ENCODE results near the gene SLX4IP. TPM values are rescaled to one million over a fixed set of nuclear protein-coding genes. Genes with fewer than 3 reads are reported as not detected.

The SLX4IP gene
- total and polyA plus RNA-seq, 2 donors (not counting 3 experiments of a cell fraction or from before 2014, with no cell fraction given), result 1.9 to 4.5 TPM

DNA sequence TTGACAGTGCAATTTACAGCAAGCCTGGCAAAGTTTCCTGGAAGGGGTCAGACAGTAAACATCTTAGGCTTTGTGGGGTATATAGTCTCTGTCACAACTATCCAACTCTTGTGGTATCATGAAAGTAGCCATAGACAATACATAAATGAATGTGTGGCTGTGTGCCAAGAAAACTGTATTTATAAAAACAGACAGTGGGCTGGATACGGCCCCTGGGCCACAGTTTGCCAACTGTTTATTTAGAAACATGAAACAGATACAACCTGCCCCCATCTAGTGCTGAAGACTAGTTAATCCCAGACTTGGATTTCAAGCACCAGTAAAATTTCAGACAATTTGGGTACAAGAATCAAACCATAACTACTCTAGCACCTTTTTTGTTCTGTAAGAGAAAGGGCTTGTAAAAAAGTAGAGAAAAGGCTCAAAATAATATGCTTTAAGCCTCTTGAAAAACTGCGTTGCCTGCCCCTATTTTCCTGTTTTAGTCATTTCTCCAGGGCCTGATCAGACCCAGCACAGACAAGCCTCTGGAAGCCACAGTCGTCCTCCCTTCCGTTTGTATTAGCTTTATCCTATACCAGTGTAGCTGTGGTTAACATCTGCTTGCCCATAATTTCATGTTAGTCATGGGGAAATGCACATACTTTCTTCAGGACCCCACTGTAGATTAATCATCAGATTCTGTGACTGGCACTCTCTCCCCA, 207.9 kb downstream of the SLX4IP start:
- Histone ChIP-seq H3K4me1 (ENCODE audit: control insufficient read depth, extremely low read depth, insufficient read depth, low read length) (peaks cover 6% of the 10 kb centered on the region), H3K9me3 (replicated peaks; ENCODE audit: control insufficient read depth, insufficient read depth, low read length) (no peaks in the 10 kb centered on the region), H3K9me1 (replicated peaks; ENCODE audit: control insufficient read depth, extremely low read depth, insufficient read depth, low read length) (no peaks in the 10 kb centered on the region), H3K4me2 (ENCODE audit: insufficient read depth, low read length) (no peak overlapping the region), H3K79me2 (ENCODE audit: control insufficient read depth, insufficient read depth, low read length) (no peaks in the 10 kb centered on the region), H3K4me3 (replicated peaks in 1 of 3; ENCODE audit: insufficient read depth in 1 of 3, low read depth in 1 of 3, low read length in 3 of 3) (no peak overlapping the region), H3K9ac (replicated peaks; ENCODE audit: extremely low read depth, insufficient read depth, low read length) (no peak overlapping the region), H3K27ac (ENCODE audit: insufficient read depth, low read depth, low read length) (peak overlapping the region; percentile 29), H3K27me3 (ENCODE audit: control insufficient read depth in 2 of 2, insufficient read depth in 2 of 2, low read length in 2 of 2) (no peaks in the 10 kb centered on the region), H3K36me3 (ENCODE audit: control insufficient read depth in 2 of 2, extremely low read depth in 1 of 2, insufficient read depth in 2 of 2, low read length in 2 of 2) (peaks cover 16 to 66% of the 10 kb centered on the region in 2 experiments), H4K20me1 (replicated peaks; ENCODE audit: control insufficient read depth, extremely low read depth, insufficient read depth, low read length) (no peaks in the 10 kb centered on the region), H2AFZ (ENCODE audit: low read depth, low read length) (no peak overlapping the region)
- CTCF ChIA-PET, result no interaction called here
- POLR2A ChIA-PET, result no interaction called here
- DNase-seq (ENCODE audit: low read depth, low spot score) (peak; percentile 53), FAIRE-seq (peak; percentile 71)
- dilution Hi-C loops (cut with MboI; ENCODE audit: extremely low pct_ligation_motif_present, low sequenced_read_pairs), result no loop called here
- TF ChIP-seq, protein P1, sequence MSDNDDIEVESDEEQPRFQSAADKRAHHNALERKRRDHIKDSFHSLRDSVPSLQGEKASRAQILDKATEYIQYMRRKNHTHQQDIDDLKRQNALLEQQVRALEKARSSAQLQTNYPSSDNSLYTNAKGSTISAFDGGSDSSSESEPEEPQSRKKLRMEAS (IDR thresholded peaks at IDR 0.05; ENCODE audit: insufficient read depth, insufficient read length), result no peak
- TF ChIP-seq, protein P2, sequence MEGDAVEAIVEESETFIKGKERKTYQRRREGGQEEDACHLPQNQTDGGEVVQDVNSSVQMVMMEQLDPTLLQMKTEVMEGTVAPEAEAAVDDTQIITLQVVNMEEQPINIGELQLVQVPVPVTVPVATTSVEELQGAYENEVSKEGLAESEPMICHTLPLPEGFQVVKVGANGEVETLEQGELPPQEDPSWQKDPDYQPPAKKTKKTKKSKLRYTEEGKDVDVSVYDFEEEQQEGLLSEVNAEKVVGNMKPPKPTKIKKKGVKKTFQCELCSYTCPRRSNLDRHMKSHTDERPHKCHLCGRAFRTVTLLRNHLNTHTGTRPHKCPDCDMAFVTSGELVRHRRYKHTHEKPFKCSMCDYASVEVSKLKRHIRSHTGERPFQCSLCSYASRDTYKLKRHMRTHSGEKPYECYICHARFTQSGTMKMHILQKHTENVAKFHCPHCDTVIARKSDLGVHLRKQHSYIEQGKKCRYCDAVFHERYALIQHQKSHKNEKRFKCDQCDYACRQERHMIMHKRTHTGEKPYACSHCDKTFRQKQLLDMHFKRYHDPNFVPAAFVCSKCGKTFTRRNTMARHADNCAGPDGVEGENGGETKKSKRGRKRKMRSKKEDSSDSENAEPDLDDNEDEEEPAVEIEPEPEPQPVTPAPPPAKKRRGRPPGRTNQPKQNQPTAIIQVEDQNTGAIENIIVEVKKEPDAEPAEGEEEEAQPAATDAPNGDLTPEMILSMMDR (IDR thresholded peaks at IDR 0.05; ENCODE audit: extremely low read depth in 1 of 2, insufficient read depth in 1 of 2, low read depth in 1 of 2, low read length in 2 of 2), result no peak
- TF ChIP-seq JUN (IDR thresholded peaks at IDR 0.05; ENCODE audit: borderline replicate concordance, insufficient read depth, insufficient read length, low read depth), result no peak
- TF ChIP-seq POLR2AphosphoS5 (IDR thresholded peaks at IDR 0.05; ENCODE audit: insufficient read depth, low read depth, low read length), result no peak
- no peak for TF ChIP-seq FOS (IDR thresholded peaks at IDR 0.05; ENCODE audit: borderline replicate concordance, insufficient read depth, low read length)
- no peak for TF ChIP-seq POLR2A (IDR thresholded peaks at IDR 0.05; ENCODE audit: low read depth, low read length)
- TF ChIP-seq MYC (IDR thresholded peaks at IDR 0.05; ENCODE audit: low read depth, low read length), result no peak
- no peak for TF ChIP-seq EZH2 (IDR thresholded peaks at IDR 0.05; ENCODE audit: borderline replicate concordance, low read depth, low read length, severe bottlenecking)
- TF ChIP-seq GATA2 (IDR thresholded peaks at IDR 0.05; ENCODE audit: insufficient read depth, insufficient read length, low read depth, low read length), result no peak
- no TSS peak for BruUV-seq (replicated peaks)
- intact Hi-C loops (cut with micrococcal nuclease), result no loop called here
